IMR-90 (cell line): ENCODE data around the gene NUDT8. TPM values are rescaled to one million over a fixed set of nuclear protein-coding genes. Genes with fewer than 3 reads are reported as not detected.
A peak's percentile ranks its signal among the peaks of the same experiment; 100 is the strongest.

Experiments used
- ATAC-seq: fragments of 200-7000 bp; cut with Tn5 transposase; 2 replicates; pipeline ENCODE4 v1.9.1; 2020; ENCODE audit warnings: low read depth, mild to moderate bottlenecking, moderate library complexity
- BruUV-seq: library from RNA; stranded (reverse); fragments of 400-500 nt; replicated peaks from 2 replicates; lab custom pipeline; 2021; lab: Mats Ljungman, UMichigan
- CTCF ChIA-PET: fragments of 300-600 bp; formaldehyde crosslinking; extraction: SDS; loops from one replicate; lab custom pipeline; 2021; ENCODE audit warnings: antibody characterized with exemption; lab: Yijun Ruan, JAX
- POLR2A ChIA-PET: fragments of 300-600 bp; sonication (Branson Sonifier 250); formaldehyde crosslinking; loops from one replicate; lab custom pipeline; 2022; ENCODE audit warnings: antibody characterized with exemption; ENCODE audit not compliant: unreplicated experiment; lab: Charles Lee
- DNase-seq: peaks from one replicate; pipeline ENCODE4 v3.0.0; 2013
- H2AFZ ChIP-seq: replicated peaks from 2 replicates; pipeline ENCODE3; 2013; ENCODE audit warnings: low read length, mild to moderate bottlenecking; ENCODE audit not compliant: poor library complexity
- H2AK5ac ChIP-seq: 2 replicates; pipeline ENCODE4 v1.6.1; 2013; ENCODE audit warnings: low read depth, low read length, inconsistent platforms
- H2AK9ac ChIP-seq: replicated peaks from 2 replicates; pipeline ENCODE3; 2013; ENCODE audit warnings: mild to moderate bottlenecking, low read depth, low read length, moderate library complexity; ENCODE audit not compliant: poor library complexity
- H2BK120ac ChIP-seq: 2 replicates; pipeline ENCODE4 v1.6.1; 2013; ENCODE audit warnings: low read depth, low read length, inconsistent platforms
- H2BK15ac ChIP-seq: 3 replicates; pipeline ENCODE4 v1.6.1; 2013; ENCODE audit warnings: low read depth, low read length, inconsistent platforms
- H2BK20ac ChIP-seq: 2 replicates; pipeline ENCODE4 v1.6.1; 2013; ENCODE audit warnings: low read depth, mild to moderate bottlenecking, inconsistent platforms, low read length, moderate library complexity
- H2BK5ac ChIP-seq: 2 replicates; pipeline ENCODE4 v1.6.1; 2013; ENCODE audit warnings: mild to moderate bottlenecking, low read depth, low read length, inconsistent platforms; ENCODE audit not compliant: poor library complexity, severe bottlenecking
- H3K14ac ChIP-seq: replicated peaks from 2 replicates; pipeline ENCODE4 v1.6.1; 2013; ENCODE audit warnings: low read depth, low read length, inconsistent platforms
- H3K18ac ChIP-seq: 2 replicates; pipeline ENCODE4 v1.6.1; 2013; ENCODE audit warnings: low read depth, low read length, control low read depth
- H3K23ac ChIP-seq: 2 replicates; pipeline ENCODE4 v1.6.1; 2013; ENCODE audit warnings: low read depth, low read length, inconsistent platforms
- H3K27ac ChIP-seq: 2 replicates; pipeline ENCODE4 v1.5.1; 2013; ENCODE audit warnings: mild to moderate bottlenecking, control low read depth, low read length; ENCODE audit not compliant: insufficient read depth
- H3K27me3 ChIP-seq: 2 replicates; pipeline ENCODE4 v1.6.1; 2013; ENCODE audit warnings: low read length; ENCODE audit not compliant: control insufficient read depth, insufficient read depth
- H3K36me3 ChIP-seq: 2 replicates; pipeline ENCODE4 v1.6.1; 2013; ENCODE audit warnings: low read length, mixed read lengths; ENCODE audit not compliant: control insufficient read depth, insufficient read depth
- H3K4ac ChIP-seq: 2 replicates; pipeline ENCODE4 v1.6.1; 2013; ENCODE audit warnings: low read depth, low read length, inconsistent platforms
- H3K4me1 ChIP-seq: 2 replicates; pipeline ENCODE4 v1.6.1; 2013; ENCODE audit warnings: low read length, mixed read lengths; ENCODE audit not compliant: control insufficient read depth, insufficient read depth
- H3K4me2 ChIP-seq: 2 replicates; pipeline ENCODE4 v1.6.1; 2013; ENCODE audit warnings: low read depth, mild to moderate bottlenecking, control low read depth, low read length, moderate library complexity
- H3K4me3 ChIP-seq: 2 replicates; pipeline ENCODE4 v1.5.1; 2013; ENCODE audit warnings: low read depth, mild to moderate bottlenecking, control low read depth, low read length, moderate library complexity; ENCODE audit not compliant: insufficient read depth
- H3K56ac ChIP-seq: 2 replicates; pipeline ENCODE4 v1.6.1; 2013; ENCODE audit warnings: low read length, inconsistent platforms; ENCODE audit not compliant: insufficient read depth; ENCODE audit errors: extremely low read depth
- H3K79me1 ChIP-seq, 2 experiments: 2 replicates each; pipeline ENCODE4 v1.6.1; 2013; ENCODE audit warnings: low read length in 2 of 2, inconsistent platforms in 1 of 2, low read depth in 1 of 2
- H3K9ac ChIP-seq: 2 replicates; pipeline ENCODE4 v1.6.1; 2013; ENCODE audit warnings: low read depth, low read length, control low read depth
- H3K9me1 ChIP-seq: 2 replicates; pipeline ENCODE4 v1.6.1; 2013; ENCODE audit warnings: low read length, inconsistent platforms; ENCODE audit not compliant: insufficient read depth
- H3K9me3 ChIP-seq: 2 replicates; pipeline ENCODE4 v1.6.1; 2013; ENCODE audit warnings: low read length; ENCODE audit not compliant: control insufficient read depth, insufficient read depth
- H4K20me1 ChIP-seq: 2 replicates; pipeline ENCODE4 v1.6.1; 2013; ENCODE audit warnings: low read length, inconsistent platforms; ENCODE audit not compliant: insufficient read depth
- H4K5ac ChIP-seq: 2 replicates; pipeline ENCODE4 v1.6.1; 2013; ENCODE audit warnings: mild to moderate bottlenecking, low read depth, low read length, control low read depth
- H4K8ac ChIP-seq, 2 experiments: 2 replicates each; pipeline ENCODE4 v1.6.1; 2013; ENCODE audit warnings: low read depth in 2 of 2, low read length in 2 of 2, control low read depth in 1 of 2, inconsistent platforms in 1 of 2
- H4K91ac ChIP-seq: 2 replicates; pipeline ENCODE4 v1.6.1; 2013; ENCODE audit warnings: low read depth, low read length, inconsistent platforms; ENCODE audit not compliant: insufficient read depth
- FOS ChIP-seq: fragments of 150-350 bp; IDR thresholded peaks from 2 replicates; pipeline ENCODE4 v1.6.1; 2016; ENCODE audit warnings: low read depth, low read length
- POLR2A ChIP-seq: IDR thresholded peaks from 2 replicates; pipeline ENCODE4 v1.6.1; 2012; ENCODE audit warnings: mild to moderate bottlenecking, low read depth, low read length
- WGBS, 2 experiments: methylation state at CpG; one replicate each; pipeline versions ENCODE4 v1.1.5 to v1.1.7; 2013; ENCODE audit warnings: missing lambda C conversion rate in 2 of 2; ENCODE audit not compliant: insufficient read length in 1 of 2; ENCODE audit errors: extremely low coverage in 2 of 2; 5-methylcytosine and 5-hydroxymethylcytosine counted together
- dilution Hi-C: fragments of 300-500 bp; cut with HindIII; formaldehyde crosslinking; loops from one replicate; pipeline ENCODE4 v1.14.3; 2018; ENCODE audit warnings: low sequenced_read_pairs; ENCODE audit not compliant: unreplicated experiment
- in situ Hi-C: fragments of 300-500 bp; cut with MboI; formaldehyde crosslinking; loops from 3 replicates; pipeline ENCODE4 v1.14.3; 2019; ENCODE audit warnings: low sequenced_read_pairs, inconsistent platforms, mixed read lengths
- intact Hi-C: fragments of 100-400 bp; cut with micrococcal nuclease; formaldehyde crosslinking; loops from 2 replicates; pipeline ENCODE4 v1.10.0; 2022
- polyA plus RNA-seq, 3 experiments: library from polyadenylated mRNA; depleted of rRNA; stranded (reverse); fragments of >200 nt; gene quantifications; 2 replicates each; pipeline ENCODE4 v1.2.3, GENCODE V29; 2012; ENCODE audit warnings: low replicate concordance in 1 of 3
- total RNA-seq: library from RNA; depleted of rRNA; stranded (reverse); fragments of >200 nt; gene quantifications from 2 replicates; pipeline ENCODE4 v1.2.3, GENCODE V29; 2012
- TF ChIP-seq, protein P1 (sequence below): fragments of 150-350 bp; IDR thresholded peaks from 2 replicates; pipeline ENCODE4 v1.6.1; 2017; ENCODE audit warnings: mild to moderate bottlenecking, antibody characterized with exemption, low read length, low read depth

The NUDT8 gene
- total and polyA plus RNA-seq, 2 of the 4 experiments (the other 2 are of a cell fraction), result 1.4 to 2.5 TPM

DNA sequence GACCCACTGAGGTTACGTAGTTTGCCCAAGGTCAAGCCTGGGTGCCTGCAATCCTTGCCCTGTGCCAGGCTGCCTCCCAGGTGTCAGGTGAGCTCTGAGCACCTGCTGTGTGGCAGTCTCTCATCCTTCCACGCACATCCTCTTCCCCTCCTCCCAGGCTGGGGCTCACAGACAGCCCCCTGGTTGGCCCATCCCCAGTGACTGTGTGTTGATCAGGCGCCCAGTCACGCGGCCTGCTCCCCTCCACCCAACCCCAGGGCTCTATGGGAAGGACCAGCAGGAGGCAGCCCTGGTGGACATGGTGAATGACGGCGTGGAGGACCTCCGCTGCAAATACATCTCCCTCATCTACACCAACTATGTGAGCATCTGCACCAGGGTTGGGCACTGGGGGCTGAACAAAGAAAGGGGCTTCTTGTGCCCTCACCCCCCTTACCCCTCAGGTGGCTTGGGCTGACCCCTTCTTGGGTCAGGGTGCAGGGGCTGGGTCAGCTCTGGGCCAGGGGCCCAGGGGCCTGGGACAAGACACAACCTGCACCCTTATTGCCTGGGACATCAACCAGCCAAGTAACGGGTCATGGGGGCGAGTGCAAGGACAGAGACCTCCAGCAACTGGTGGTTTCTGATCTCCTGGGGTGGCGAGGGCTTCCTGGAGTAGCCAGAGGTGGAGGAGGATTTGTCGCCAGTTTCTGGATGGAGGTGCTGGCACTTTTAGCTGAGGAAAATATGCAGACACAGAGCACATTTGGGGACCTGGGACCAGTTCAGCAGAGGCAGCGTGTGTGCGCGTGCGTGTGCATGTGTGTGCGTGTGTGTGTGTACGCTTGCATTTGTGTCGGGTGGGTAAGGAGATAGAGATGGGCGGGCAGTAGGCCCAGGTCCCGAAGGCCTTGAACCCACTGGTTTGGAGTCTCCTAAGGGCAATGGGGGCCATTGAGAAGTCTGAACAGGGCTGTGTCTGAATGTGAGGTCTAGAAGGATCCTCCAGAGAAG lies 44.6 kb downstream of the NUDT8 start:
- dilution Hi-C loops, result no loop called here
- Histone ChIP-seq H2AFZ (peak overlapping the region; percentile 44), H2BK15ac (no peak overlapping the region; the same call in 2 of the 3 replicates), H2BK5ac (no peak overlapping the region), H4K20me1 (peaks cover 31% of the 10 kb centered on the region), H3K4me2 (peak overlapping the region; percentile 81), H2AK9ac (peak overlapping the region; percentile 99), H3K4ac (peak overlapping the region; percentile 91), H3K18ac (no peak overlapping the region), H3K4me3 (peak overlapping the region; percentile 77), H2AK5ac (peak overlapping the region; percentile 97), H2BK20ac (no peak overlapping the region), H3K14ac (peak overlapping the region; percentile 98), H3K27ac (peak overlapping the region; percentile 84), H3K23ac (peak overlapping the region; percentile 90; the same call in 1 of the 2 replicates), H2BK120ac (no peak overlapping the region; the same call in 1 of the 2 replicates), H3K79me1 (peaks cover 18 to 45% of the 10 kb centered on the region in 2 experiments), H3K36me3 (peaks cover 20% of the 10 kb centered on the region), H3K4me1 (peaks cover 11% of the 10 kb centered on the region), H3K9me3 (no peaks in the 10 kb centered on the region), H4K91ac (peak overlapping the region; percentile 55), H3K56ac (0 out of 2 replicates have a peak overlapping the region, but pooled peaks have one; percentile 24), H3K27me3 (peaks cover 6% of the 10 kb centered on the region; the same call in 1 of the 2 replicates), H4K5ac (no peak overlapping the region), H3K9ac (peak overlapping the region; percentile 86), H4K8ac (peak overlapping the region; percentile 63 to 84; a peak in 2 of 4 replicates), H3K9me1 (peaks cover 16% of the 10 kb centered on the region)
- intact Hi-C loops, result no loop called here
- no TSS peak for BruUV-seq
- 100% methylated on average over 3 of the region's 21 CpGs; no CpG with 5 or more reads in 1 of the 2 experiments for WGBS, 2 experiments
- TF ChIP-seq, protein P1, sequence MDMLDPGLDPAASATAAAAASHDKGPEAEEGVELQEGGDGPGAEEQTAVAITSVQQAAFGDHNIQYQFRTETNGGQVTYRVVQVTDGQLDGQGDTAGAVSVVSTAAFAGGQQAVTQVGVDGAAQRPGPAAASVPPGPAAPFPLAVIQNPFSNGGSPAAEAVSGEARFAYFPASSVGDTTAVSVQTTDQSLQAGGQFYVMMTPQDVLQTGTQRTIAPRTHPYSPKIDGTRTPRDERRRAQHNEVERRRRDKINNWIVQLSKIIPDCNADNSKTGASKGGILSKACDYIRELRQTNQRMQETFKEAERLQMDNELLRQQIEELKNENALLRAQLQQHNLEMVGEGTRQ, result 0 out of 2 replicates have a peak, but pooled peaks have one; percentile 27
- TF ChIP-seq FOS, result no peak
- 0 out of 2 replicates have a peak, but pooled peaks have one; percentile 0 for TF ChIP-seq POLR2A
- in situ Hi-C loops, result no loop called here
- ATAC-seq (no peak), DNase-seq (no peak)
- ChIA-PET CTCF (interaction anchor here (1.1 kb wide), 1 partner anchor 13 kb away, joined by 3 read pairs; no protein-coding TSS in a partner anchor), POLR2A (no interaction called here)
